ENCODE measurements around the gene TMEM223. TPM values are rescaled to one million over a fixed set of nuclear protein-coding genes. Genes with fewer than 3 reads are reported as not detected.
A peak's percentile ranks its signal among the peaks of the same experiment; 100 is the strongest.
"Not testable (repeated sequence)": the region's sequence is repeated elsewhere in the genome, so short reads cannot be mapped to it uniquely, and the experiment has no call there.

TMEM223 gene, protein sequence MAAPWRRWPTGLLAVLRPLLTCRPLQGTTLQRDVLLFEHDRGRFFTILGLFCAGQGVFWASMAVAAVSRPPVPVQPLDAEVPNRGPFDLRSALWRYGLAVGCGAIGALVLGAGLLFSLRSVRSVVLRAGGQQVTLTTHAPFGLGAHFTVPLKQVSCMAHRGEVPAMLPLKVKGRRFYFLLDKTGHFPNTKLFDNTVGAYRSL
- 11.0 to 15.6 TPM (median 11.8 TPM) in 3 replicates for polyA plus RNA-seq
- 1.6 TPM for polyA plus RNA-seq (2011; ENCODE audit: low read depth)
- polyA plus RNA-seq (2011; cell fraction: cytosol; rRNA removed): 9.5 and 11.6 TPM in 2 replicates
- polyA plus RNA-seq (2011; cell fraction: nucleus; rRNA removed): 8.2 and 9.6 TPM in 2 replicates
- polyA plus RNA-seq (2012; ENCODE audit: low replicate concordance): 8.7 and 10.1 TPM in 2 replicates
- polyA minus RNA-seq: 2.2 to 5.0 TPM (median 4.4 TPM) in 3 replicates
- polyA minus RNA-seq (2011; cell fraction: cytosol; rRNA and poly(A)+ RNA removed): 8.4 TPM
- 3.1 and 4.5 TPM in 2 replicates for polyA minus RNA-seq (2011; cell fraction: nucleus; rRNA and poly(A)+ RNA removed)

DNA sequence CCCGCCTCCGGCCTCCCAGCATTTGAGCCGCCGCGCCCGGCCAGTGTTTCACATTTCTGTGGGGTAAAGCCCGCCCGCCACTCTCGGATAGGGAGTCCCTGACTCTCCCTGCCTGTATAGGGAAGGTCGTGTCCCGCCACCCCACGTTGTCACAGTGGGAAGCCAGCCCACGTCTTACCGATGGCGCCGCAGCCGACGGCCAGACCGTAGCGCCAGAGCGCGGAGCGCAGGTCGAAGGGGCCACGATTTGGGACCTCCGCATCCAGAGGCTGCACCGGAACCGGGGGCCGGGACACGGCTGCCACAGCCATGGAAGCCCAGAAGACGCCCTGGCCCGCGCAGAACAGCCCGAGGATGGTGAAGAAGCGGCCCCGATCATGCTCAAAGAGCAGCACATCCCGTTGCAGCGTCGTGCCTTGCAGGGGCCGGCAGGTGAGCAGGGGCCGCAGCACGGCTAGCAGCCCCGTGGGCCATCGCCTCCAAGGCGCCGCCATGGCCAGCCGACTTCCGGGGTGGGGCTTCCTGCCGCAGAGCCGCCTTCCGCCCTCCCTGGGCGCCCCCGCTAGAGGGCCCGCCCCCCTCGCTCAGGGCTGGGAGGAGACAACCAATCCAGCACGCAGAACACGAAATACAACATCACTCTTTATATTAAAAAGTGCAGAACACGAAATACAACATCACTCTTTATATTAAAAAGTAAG is at the start of gene TMEM223:
TSS of gene TMEM223 (minus strand) at position 506 of the 701 bp plus-strand sequence. CDS start at position 494, 12 bp downstream.
- Histone ChIP-seq H2AFZ (ENCODE audit: control insufficient read depth, low read length) (peak within 1 kb of the TSS; percentile 42), H3K27ac (ENCODE audit: control insufficient read depth, insufficient read depth, low read length) (peak within 1 kb of the TSS; percentile 71), H3K4me1 (ENCODE audit: control insufficient read depth, extremely low read depth, insufficient read depth, low read length) (peaks cover 25% of the 10 kb centered on the region), H4K20me1 (ENCODE audit: control insufficient read depth, extremely low read depth, insufficient read depth, low read length) (no peaks in the 10 kb centered on the region), H3K4me2 (ENCODE audit: control insufficient read depth, extremely low read depth, insufficient read depth, low read depth, low read length) (peak within 1 kb of the TSS; percentile 70), H3K9me3 (ENCODE audit: control insufficient read depth, low read depth, low read length) (no peaks in the 10 kb centered on the region), H3K9ac (ENCODE audit: control insufficient read depth, extremely low read depth, insufficient read depth, low read length) (peak within 1 kb of the TSS; percentile 84), H3K27me3 (ENCODE audit: control insufficient read depth, extremely low read depth, insufficient read depth, low read length) (no peaks in the 10 kb centered on the region), H3K79me2 (ENCODE audit: control insufficient read depth, insufficient read depth, low read length) (peaks cover 38% of the 10 kb centered on the region), H3K36me3 (ENCODE audit: control insufficient read depth in 2 of 2, extremely low read depth in 1 of 2, insufficient read depth in 2 of 2, low read length in 2 of 2) (peaks cover 18 to 49% of the 10 kb centered on the region in 2 experiments), H3K4me3 (ENCODE audit: control insufficient read depth in 2 of 3, extremely low read depth in 1 of 3, insufficient read depth in 2 of 3, low read depth in 1 of 3, low read length in 3 of 3) (peak within 1 kb of the TSS; percentile 81 to 87 (median 86)), H3K9me1 (ENCODE audit: control insufficient read depth, extremely low read depth, insufficient read depth, low read length) (no peaks in the 10 kb centered on the region)
- DNase-seq (ENCODE audit: low read depth, low spot score): no peak
- dilution Hi-C loops (cut with MboI; ENCODE audit: extremely low pct_ligation_motif_present, low sequenced_read_pairs): no loop called here
- no peak for TF ChIP-seq EZH2 (IDR thresholded peaks at IDR 0.05; ENCODE audit: low read length)
- TF ChIP-seq, protein P1, sequence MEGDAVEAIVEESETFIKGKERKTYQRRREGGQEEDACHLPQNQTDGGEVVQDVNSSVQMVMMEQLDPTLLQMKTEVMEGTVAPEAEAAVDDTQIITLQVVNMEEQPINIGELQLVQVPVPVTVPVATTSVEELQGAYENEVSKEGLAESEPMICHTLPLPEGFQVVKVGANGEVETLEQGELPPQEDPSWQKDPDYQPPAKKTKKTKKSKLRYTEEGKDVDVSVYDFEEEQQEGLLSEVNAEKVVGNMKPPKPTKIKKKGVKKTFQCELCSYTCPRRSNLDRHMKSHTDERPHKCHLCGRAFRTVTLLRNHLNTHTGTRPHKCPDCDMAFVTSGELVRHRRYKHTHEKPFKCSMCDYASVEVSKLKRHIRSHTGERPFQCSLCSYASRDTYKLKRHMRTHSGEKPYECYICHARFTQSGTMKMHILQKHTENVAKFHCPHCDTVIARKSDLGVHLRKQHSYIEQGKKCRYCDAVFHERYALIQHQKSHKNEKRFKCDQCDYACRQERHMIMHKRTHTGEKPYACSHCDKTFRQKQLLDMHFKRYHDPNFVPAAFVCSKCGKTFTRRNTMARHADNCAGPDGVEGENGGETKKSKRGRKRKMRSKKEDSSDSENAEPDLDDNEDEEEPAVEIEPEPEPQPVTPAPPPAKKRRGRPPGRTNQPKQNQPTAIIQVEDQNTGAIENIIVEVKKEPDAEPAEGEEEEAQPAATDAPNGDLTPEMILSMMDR (optimal IDR thresholded peaks at IDR 0.05 in 1 of 3, IDR thresholded peaks at IDR 0.05 in 1 of 3, conservative IDR thresholded peaks at IDR 0.05 in 1 of 3; ENCODE audit: extremely low read depth in 1 of 3, insufficient read depth in 2 of 3, low read length in 3 of 3): peak in 1 of 3 experiments; percentile 14
- FAIRE-seq: no peak

DNA sequence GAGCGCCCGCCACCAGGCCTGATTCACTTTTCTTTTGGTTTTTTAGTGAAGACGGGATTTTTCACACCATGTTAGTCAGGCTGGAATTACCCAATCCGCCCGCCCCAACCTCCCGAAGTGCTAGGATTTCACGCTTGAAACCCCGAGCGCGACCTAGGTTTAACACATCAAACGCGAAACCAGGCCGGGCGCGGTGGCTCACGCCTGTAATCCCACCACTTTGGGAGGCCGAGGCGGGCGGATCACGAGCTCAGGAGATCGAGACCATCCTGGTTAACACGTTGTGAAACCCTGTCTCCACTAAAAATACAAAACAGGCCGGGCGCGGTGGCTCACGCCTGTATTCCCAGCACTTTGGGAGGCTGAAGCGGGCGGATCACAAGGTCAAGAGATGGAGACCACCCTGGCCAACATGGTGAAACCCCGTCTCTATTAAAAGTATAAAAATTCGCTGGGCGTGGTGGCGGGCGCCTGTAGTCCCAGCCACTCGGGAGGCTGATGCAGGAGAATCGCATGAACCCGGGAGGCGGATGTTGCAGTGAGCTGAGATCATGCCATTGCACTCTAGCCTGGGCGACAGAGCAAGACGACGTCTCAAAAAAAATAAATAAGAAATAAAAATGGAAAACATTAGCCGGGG is 49.0 kb upstream of the TMEM223 start:
- dilution Hi-C loops (cut with MboI; ENCODE audit: extremely low pct_ligation_motif_present, low sequenced_read_pairs); DNase-seq (ENCODE audit: low read depth, low spot score); H3K36me3 ChIP-seq (ENCODE audit: control insufficient read depth in 2 of 2, extremely low read depth in 1 of 2, insufficient read depth in 2 of 2, low read length in 2 of 2); FAIRE-seq; H3K27me3 ChIP-seq (ENCODE audit: control insufficient read depth, extremely low read depth, insufficient read depth, low read length); H4K20me1 ChIP-seq (ENCODE audit: control insufficient read depth, extremely low read depth, insufficient read depth, low read length); H3K9me3 ChIP-seq (ENCODE audit: control insufficient read depth, low read depth, low read length); H2AFZ ChIP-seq (ENCODE audit: control insufficient read depth, low read length); H3K9me1 ChIP-seq (ENCODE audit: control insufficient read depth, extremely low read depth, insufficient read depth, low read length): not testable (repeated sequence)
- H3K4me2 ChIP-seq (ENCODE audit: control insufficient read depth, extremely low read depth, insufficient read depth, low read depth, low read length): peak overlapping the region; percentile 85
- H3K79me2 ChIP-seq (ENCODE audit: control insufficient read depth, insufficient read depth, low read length): peaks cover 29% of the 10 kb centered on the region
- H3K4me3 ChIP-seq (ENCODE audit: control insufficient read depth in 2 of 3, extremely low read depth in 1 of 3, insufficient read depth in 2 of 3, low read depth in 1 of 3, low read length in 3 of 3): peak overlapping the region; percentile 80 to 95 (median 81)
- H3K4me1 ChIP-seq (ENCODE audit: control insufficient read depth, extremely low read depth, insufficient read depth, low read length): peaks cover 14% of the 10 kb centered on the region
- H3K9ac ChIP-seq (ENCODE audit: control insufficient read depth, extremely low read depth, insufficient read depth, low read length): peak overlapping the region; percentile 94
- H3K27ac ChIP-seq (ENCODE audit: control insufficient read depth, insufficient read depth, low read length): peak overlapping the region; percentile 98
